HL-60 (cell line): ENCODE measurements around the gene P2RX3.

ENCODE experiments used
- GABPA ChIP-seq: IDR thresholded peaks from 2 replicates; pipeline ENCODE4 v1.6.1; 2012; ENCODE audit warnings: low read depth
- POLR2AphosphoS5 ChIP-seq: IDR thresholded peaks from 2 replicates; pipeline ENCODE4 v1.6.1; 2012; ENCODE audit warnings: low read depth
- SPI1 ChIP-seq: IDR thresholded peaks from 2 replicates; pipeline ENCODE4 v1.6.1; 2012; ENCODE audit warnings: low read depth, mild to moderate bottlenecking, borderline replicate concordance
- TF ChIP-seq, protein P1 (sequence below): IDR thresholded peaks from one replicate; pipeline ENCODE4 v1.5.1; 2011; ENCODE audit warnings: low read length, control low read depth, inconsistent platforms; ENCODE audit not compliant: insufficient read depth
- TF ChIP-seq, protein P2 (sequence below): IDR thresholded peaks from 2 replicates; pipeline ENCODE4 v1.6.1; 2012; ENCODE audit warnings: low read depth; ENCODE audit not compliant: insufficient replicate concordance

DNA sequence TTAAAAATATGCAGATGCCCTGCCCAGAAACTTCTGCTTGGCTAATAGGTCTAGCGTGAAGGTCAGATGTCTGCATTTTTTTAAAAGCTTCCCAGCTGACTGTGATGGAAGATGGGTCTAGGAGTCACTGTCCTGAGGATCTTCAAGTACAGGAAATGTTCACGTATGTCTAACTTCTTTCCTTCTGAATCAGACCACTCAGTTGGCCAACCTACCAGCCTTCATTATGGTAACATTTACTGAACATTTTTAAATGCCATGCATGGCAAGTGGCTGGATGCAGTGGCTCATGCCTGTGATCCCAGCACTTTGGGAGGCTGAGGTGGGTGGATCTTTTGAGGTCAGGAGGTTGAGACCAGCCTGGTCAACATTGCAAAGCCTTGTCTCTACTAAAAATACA, 53.4 kb downstream of the P2RX3 start:
- TF ChIP-seq, protein P1, sequence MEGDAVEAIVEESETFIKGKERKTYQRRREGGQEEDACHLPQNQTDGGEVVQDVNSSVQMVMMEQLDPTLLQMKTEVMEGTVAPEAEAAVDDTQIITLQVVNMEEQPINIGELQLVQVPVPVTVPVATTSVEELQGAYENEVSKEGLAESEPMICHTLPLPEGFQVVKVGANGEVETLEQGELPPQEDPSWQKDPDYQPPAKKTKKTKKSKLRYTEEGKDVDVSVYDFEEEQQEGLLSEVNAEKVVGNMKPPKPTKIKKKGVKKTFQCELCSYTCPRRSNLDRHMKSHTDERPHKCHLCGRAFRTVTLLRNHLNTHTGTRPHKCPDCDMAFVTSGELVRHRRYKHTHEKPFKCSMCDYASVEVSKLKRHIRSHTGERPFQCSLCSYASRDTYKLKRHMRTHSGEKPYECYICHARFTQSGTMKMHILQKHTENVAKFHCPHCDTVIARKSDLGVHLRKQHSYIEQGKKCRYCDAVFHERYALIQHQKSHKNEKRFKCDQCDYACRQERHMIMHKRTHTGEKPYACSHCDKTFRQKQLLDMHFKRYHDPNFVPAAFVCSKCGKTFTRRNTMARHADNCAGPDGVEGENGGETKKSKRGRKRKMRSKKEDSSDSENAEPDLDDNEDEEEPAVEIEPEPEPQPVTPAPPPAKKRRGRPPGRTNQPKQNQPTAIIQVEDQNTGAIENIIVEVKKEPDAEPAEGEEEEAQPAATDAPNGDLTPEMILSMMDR: no peak
- TF ChIP-seq POLR2AphosphoS5 (no peak), GABPA (no peak), SPI1 (no peak)
- TF ChIP-seq, protein P2, sequence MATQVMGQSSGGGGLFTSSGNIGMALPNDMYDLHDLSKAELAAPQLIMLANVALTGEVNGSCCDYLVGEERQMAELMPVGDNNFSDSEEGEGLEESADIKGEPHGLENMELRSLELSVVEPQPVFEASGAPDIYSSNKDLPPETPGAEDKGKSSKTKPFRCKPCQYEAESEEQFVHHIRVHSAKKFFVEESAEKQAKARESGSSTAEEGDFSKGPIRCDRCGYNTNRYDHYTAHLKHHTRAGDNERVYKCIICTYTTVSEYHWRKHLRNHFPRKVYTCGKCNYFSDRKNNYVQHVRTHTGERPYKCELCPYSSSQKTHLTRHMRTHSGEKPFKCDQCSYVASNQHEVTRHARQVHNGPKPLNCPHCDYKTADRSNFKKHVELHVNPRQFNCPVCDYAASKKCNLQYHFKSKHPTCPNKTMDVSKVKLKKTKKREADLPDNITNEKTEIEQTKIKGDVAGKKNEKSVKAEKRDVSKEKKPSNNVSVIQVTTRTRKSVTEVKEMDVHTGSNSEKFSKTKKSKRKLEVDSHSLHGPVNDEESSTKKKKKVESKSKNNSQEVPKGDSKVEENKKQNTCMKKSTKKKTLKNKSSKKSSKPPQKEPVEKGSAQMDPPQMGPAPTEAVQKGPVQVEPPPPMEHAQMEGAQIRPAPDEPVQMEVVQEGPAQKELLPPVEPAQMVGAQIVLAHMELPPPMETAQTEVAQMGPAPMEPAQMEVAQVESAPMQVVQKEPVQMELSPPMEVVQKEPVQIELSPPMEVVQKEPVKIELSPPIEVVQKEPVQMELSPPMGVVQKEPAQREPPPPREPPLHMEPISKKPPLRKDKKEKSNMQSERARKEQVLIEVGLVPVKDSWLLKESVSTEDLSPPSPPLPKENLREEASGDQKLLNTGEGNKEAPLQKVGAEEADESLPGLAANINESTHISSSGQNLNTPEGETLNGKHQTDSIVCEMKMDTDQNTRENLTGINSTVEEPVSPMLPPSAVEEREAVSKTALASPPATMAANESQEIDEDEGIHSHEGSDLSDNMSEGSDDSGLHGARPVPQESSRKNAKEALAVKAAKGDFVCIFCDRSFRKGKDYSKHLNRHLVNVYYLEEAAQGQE: no peak
